H1 (cell line): ENCODE results near the gene MXD1. TPM values are rescaled to one million over a fixed set of nuclear protein-coding genes. Genes with fewer than 3 reads are reported as not detected.
A peak's percentile ranks its signal among the peaks of the same experiment; 100 is the strongest.

ENCODE experiments used
- CTCF ChIA-PET: fragments of 300-600 bp; sonication (Branson Sonifier 250); formaldehyde crosslinking; loops from one replicate; lab custom pipeline; 2021; ENCODE audit not compliant: partially characterized antibody; lab: Charles Lee
- POLR2A ChIA-PET: fragments of 300-600 bp; sonication (Branson Sonifier 250); formaldehyde crosslinking; loops from one replicate; lab custom pipeline; 2021; ENCODE audit warnings: inconsistent platforms; ENCODE audit not compliant: partially characterized antibody; lab: Charles Lee
- DNase-seq, 2 experiments: peaks; one replicate each; pipeline versions ENCODE4 v3.0.0 to v3.0.0-alpha.2; 2010 to 2022; ENCODE audit warnings: low spot score in 2 of 2, low read depth in 1 of 2, mixed read lengths in 1 of 2
- FAIRE-seq: peaks from 2 replicates; lab custom pipeline; 2011; peaks lifted over from hg19 to GRCh38; lab: Jason Lieb, UNC
- H2AFZ ChIP-seq: 2 replicates; pipeline ENCODE4 v1.8.1; 2012; ENCODE audit warnings: low read length, inconsistent platforms
- H2AK5ac ChIP-seq: 2 replicates; pipeline ENCODE4 v1.6.1; 2013; ENCODE audit warnings: low read depth, low read length
- H2BK120ac ChIP-seq: replicated peaks from 2 replicates; pipeline ENCODE3; 2013; ENCODE audit warnings: low read depth, low read length, inconsistent platforms
- H2BK12ac ChIP-seq: 2 replicates; pipeline ENCODE4 v1.6.1; 2013; ENCODE audit warnings: low read depth, low read length
- H2BK15ac ChIP-seq: 2 replicates; pipeline ENCODE4 v1.6.1; 2013; ENCODE audit warnings: low read length
- H2BK20ac ChIP-seq: 2 replicates; pipeline ENCODE4 v1.6.1; 2013; ENCODE audit warnings: low read length
- H2BK5ac ChIP-seq: 2 replicates; pipeline ENCODE4 v1.6.1; 2013; ENCODE audit warnings: low read depth, low read length
- H3K14ac ChIP-seq: 2 replicates; pipeline ENCODE4 v1.6.1; 2013; ENCODE audit warnings: inconsistent platforms; ENCODE audit not compliant: insufficient read length
- H3K18ac ChIP-seq: 2 replicates; pipeline ENCODE4 v1.6.1; 2013; ENCODE audit warnings: low read length; ENCODE audit errors: extremely low read depth
- H3K23ac ChIP-seq: 2 replicates; pipeline ENCODE4 v1.6.1; 2013; ENCODE audit warnings: inconsistent platforms; ENCODE audit not compliant: insufficient read length
- H3K23me2 ChIP-seq: 2 replicates; pipeline ENCODE4 v1.6.1; 2013; ENCODE audit warnings: low read depth, low read length
- H3K27ac ChIP-seq: 2 replicates; pipeline ENCODE4 v1.6.1; 2011; ENCODE audit warnings: low read depth, low read length, inconsistent platforms
- H3K27me3 ChIP-seq, 4 experiments: replicated peaks in 1 of 4; 1 replicate in 1 of 4; 2 replicates in 3 of 4; pipeline versions ENCODE4 v1.6.1 to v1.8.1; 2011 to 2013; ENCODE audit warnings: low read length in 3 of 4, mild to moderate bottlenecking in 3 of 4, inconsistent platforms in 2 of 4, mixed read lengths in 2 of 4, moderate library complexity in 1 of 4; ENCODE audit not compliant: control insufficient read depth in 3 of 4, insufficient read depth in 3 of 4; ENCODE audit errors: extremely low read depth in 1 of 4
- H3K36me3 ChIP-seq, 4 experiments: 2 replicates each; pipeline versions ENCODE4 v1.6.1 to v1.8.1; 2011 to 2013; ENCODE audit warnings: mild to moderate bottlenecking in 4 of 4, low read length in 3 of 4, moderate library complexity in 2 of 4, control low read depth in 1 of 4, inconsistent platforms in 1 of 4; ENCODE audit not compliant: insufficient read depth in 4 of 4, control insufficient read depth in 2 of 4
- H3K4ac ChIP-seq: replicated peaks from 2 replicates; pipeline ENCODE3; 2013; ENCODE audit warnings: low read length, low read depth, mixed read lengths, inconsistent platforms; ENCODE audit not compliant: insufficient read length
- H3K4me1 ChIP-seq, 4 experiments: replicated peaks in 1 of 4; 1 replicate in 1 of 4; 2 replicates in 3 of 4; pipeline versions ENCODE4 v1.6.1 to v1.8.1; 2011 to 2013; ENCODE audit warnings: low read length in 3 of 4, inconsistent platforms in 2 of 4, mixed read lengths in 1 of 4; ENCODE audit not compliant: insufficient read depth in 4 of 4, control insufficient read depth in 3 of 4
- H3K4me2 ChIP-seq, 2 experiments: 2 replicates each; pipeline versions ENCODE4 v1.6.1 to v1.8.1; 2011 to 2013; ENCODE audit warnings: low read depth in 2 of 2, low read length in 2 of 2, control low read depth in 1 of 2, inconsistent platforms in 1 of 2, mild to moderate bottlenecking in 1 of 2; ENCODE audit not compliant: insufficient read depth in 1 of 2
- H3K4me3 ChIP-seq, 4 experiments: fragments of 200-600, 300-600 bp in 1 of 4; sonication (generic), shearing (Covaris generic), sonication (Bioruptor Twin) in 1 of 4; 2 replicates each; pipeline versions ENCODE4 v1.5.1 to v1.8.1; 2011 to 2016; ENCODE audit warnings: low read length in 4 of 4, low read depth in 3 of 4, control low read depth in 2 of 4, inconsistent platforms in 2 of 4, mild to moderate bottlenecking in 2 of 4, mixed read lengths in 1 of 4, moderate library complexity in 1 of 4; ENCODE audit not compliant: insufficient read depth in 2 of 4; ENCODE audit errors: extremely low read depth in 1 of 4
- H3K56ac ChIP-seq: replicated peaks from 2 replicates; pipeline ENCODE3; 2013; ENCODE audit warnings: low read depth, mild to moderate bottlenecking, mixed read lengths, low read length, inconsistent platforms; ENCODE audit not compliant: insufficient read length
- H3K79me1 ChIP-seq: 2 replicates; pipeline ENCODE4 v1.6.1; 2013; ENCODE audit warnings: low read depth, low read length, control low read depth
- H3K79me2 ChIP-seq, 2 experiments: 2 replicates each; pipeline versions ENCODE4 v1.6.1 to v1.8.1; 2012 to 2013; ENCODE audit warnings: low read length in 2 of 2, mild to moderate bottlenecking in 2 of 2, inconsistent platforms in 1 of 2; ENCODE audit not compliant: insufficient read depth in 2 of 2, control insufficient read depth in 1 of 2
- H3K9ac ChIP-seq, 4 experiments: replicated peaks in 1 of 4; 1 replicate in 1 of 4; 2 replicates in 3 of 4; pipeline versions ENCODE4 v1.6.1 to v1.8.1; 2011 to 2013; ENCODE audit warnings: low read depth in 3 of 4, low read length in 3 of 4, control low read depth in 2 of 4, mild to moderate bottlenecking in 2 of 4, moderate library complexity in 2 of 4, inconsistent platforms in 1 of 4; ENCODE audit errors: extremely low read depth in 1 of 4
- H3K9me3 ChIP-seq, 2 experiments: 2 replicates each; pipeline versions ENCODE4 v1.6.1 to v1.8.1; 2012 to 2013; ENCODE audit warnings: mild to moderate bottlenecking in 2 of 2, moderate library complexity in 2 of 2, control low read depth in 1 of 2, inconsistent platforms in 1 of 2, low read depth in 1 of 2, low read length in 1 of 2, mixed read lengths in 1 of 2; ENCODE audit not compliant: insufficient read depth in 2 of 2
- H4K20me1 ChIP-seq, 2 experiments: replicated peaks in 1 of 2; 2 replicates each; pipeline versions ENCODE3 to v1.8.1; 2011 to 2013; ENCODE audit warnings: inconsistent platforms in 2 of 2, low read length in 2 of 2, mild to moderate bottlenecking in 1 of 2; ENCODE audit not compliant: insufficient read depth in 2 of 2, control insufficient read depth in 1 of 2
- H4K5ac ChIP-seq: 2 replicates; pipeline ENCODE4 v1.6.1; 2013; ENCODE audit warnings: low read length, low read depth, mixed read lengths, inconsistent platforms; ENCODE audit not compliant: insufficient read length
- H4K8ac ChIP-seq: 2 replicates; pipeline ENCODE4 v1.8.0; 2013; ENCODE audit warnings: mild to moderate bottlenecking, moderate library complexity, low read length, inconsistent platforms; ENCODE audit not compliant: insufficient read depth; ENCODE audit errors: extremely low read depth
- H4K91ac ChIP-seq: replicated peaks from 2 replicates; pipeline ENCODE3; 2013; ENCODE audit warnings: low read length, mixed read lengths, inconsistent platforms; ENCODE audit not compliant: insufficient read length
- ATF2 ChIP-seq: IDR thresholded peaks from 2 replicates; pipeline ENCODE4 v1.6.1; 2012; ENCODE audit warnings: low read length, inconsistent platforms
- ATF3 ChIP-seq: IDR thresholded peaks from 2 replicates; pipeline ENCODE4 v1.6.1; 2011; ENCODE audit warnings: low read depth, mild to moderate bottlenecking, low read length; ENCODE audit not compliant: insufficient read depth
- CEBPB ChIP-seq: IDR thresholded peaks from 2 replicates; pipeline ENCODE4 v1.6.1; 2012; ENCODE audit warnings: low read depth, low read length
- CTBP2 ChIP-seq: IDR thresholded peaks from 2 replicates; pipeline ENCODE4 v1.7.0; 2011; ENCODE audit warnings: borderline replicate concordance, mild to moderate bottlenecking, moderate library complexity, mixed read lengths, low read length; ENCODE audit not compliant: insufficient read depth, insufficient read length
- EGR1 ChIP-seq: IDR thresholded peaks from 2 replicates; pipeline ENCODE4 v1.6.1; 2011; ENCODE audit warnings: low read depth, low read length, borderline replicate concordance
- EZH2 ChIP-seq: fragments of 200-600 bp; sonication (generic); IDR thresholded peaks from 2 replicates; pipeline ENCODE4 v1.7.1; 2012; ENCODE audit warnings: low read depth, mild to moderate bottlenecking, moderate library complexity, low read length, inconsistent platforms; ENCODE audit not compliant: severe bottlenecking
- NANOG ChIP-seq: IDR thresholded peaks from 2 replicates; pipeline ENCODE4 v1.6.1; 2011; ENCODE audit warnings: low read length, low read depth, mild to moderate bottlenecking, inconsistent platforms; ENCODE audit not compliant: insufficient read depth, poor library complexity, severe bottlenecking
- SIN3A ChIP-seq, 2 experiments: IDR thresholded peaks in 1 of 2; conservative IDR thresholded peaks in 1 of 2; 2 replicates each; pipeline ENCODE4 v1.6.1; 2011 to 2012; ENCODE audit warnings: low read length in 2 of 2, improper control_type of control experiment in 1 of 2, low read depth in 1 of 2, mild to moderate bottlenecking in 1 of 2
- SP1 ChIP-seq: IDR thresholded peaks from 2 replicates; pipeline ENCODE4 v1.6.1; 2011; ENCODE audit warnings: low read depth, low read length
- TBP ChIP-seq: IDR thresholded peaks from 2 replicates; pipeline ENCODE4 v1.6.1; 2011; ENCODE audit warnings: low read depth, low read length, improper control_type of control experiment
- TCF12 ChIP-seq: IDR thresholded peaks from 2 replicates; pipeline ENCODE4 v1.6.1; 2011; ENCODE audit warnings: low read depth, mild to moderate bottlenecking, low read length
- WGBS, 2 experiments: shearing (Covaris generic) in 1 of 2; methylation state at CpG; one replicate each; pipeline versions ENCODE4 v1.1.6 to v1.1.7; 2013 to 2015; ENCODE audit warnings: low lambda C conversion rate in 2 of 2, mixed read lengths in 2 of 2, inconsistent platforms in 1 of 2, low coverage in 1 of 2, missing lambda C conversion rate in 1 of 2; ENCODE audit not compliant: insufficient replicate concordance in 2 of 2, insufficient coverage in 1 of 2, insufficient read length in 1 of 2; ENCODE audit errors: extremely low coverage in 1 of 2, missing lambda C conversion rate in 1 of 2; 5-methylcytosine and 5-hydroxymethylcytosine counted together
- polyA plus RNA-seq, 7 experiments: library from polyadenylated mRNA; depleted of rRNA in 3 of 7; stranded (reverse) in 5 of 7; unstranded in 2 of 7; fragments of >200 nt in 5 of 7; fragments of 200-250 nt in 2 of 7; gene quantifications; 1 replicate in 5 of 7; 2 replicates in 1 of 7; 4 replicates in 1 of 7; pipeline versions ENCODE4 v1.2.1 to v1.2.3, GENCODE V29; 2011 to 2013; ENCODE audit warnings: missing spikeins in 2 of 7, mixed read lengths in 2 of 7
- total RNA-seq: library from RNA; stranded (reverse); fragmentation: NEBNext Ultra II Directional; extraction: Animal tissue kit (Norgen Biotek cat#: 25700); gene quantifications from 2 replicates; pipeline ENCODE4 v1.2.1, GENCODE V29; 2021

MXD1 gene
- total and polyA plus RNA-seq, 2 of the 8 experiments (the other 6 are each of a cell fraction or from before 2014, with no cell fraction given): 1.6 to 2.6 TPM

- ChIA-PET CTCF (interaction anchor here (1.3 to 1.4 kb wide), 2 partner anchors 20 to 175 kb away, joined by 3 read pairs; no protein-coding TSS in a partner anchor), POLR2A (interaction anchor here (0.6 to 2.6 kb wide), 8 partner anchors 10 to 178 kb away, joined by 3 to 7 read pairs (median 4); no protein-coding TSS in a partner anchor)
- Histone ChIP-seq H3K56ac (no peak overlapping the region), H3K79me2 (no peaks in the 10 kb centered on the region), H2BK15ac (no peak overlapping the region), H3K14ac (no peak overlapping the region), H3K23ac (no peak overlapping the region), H4K20me1 (no peaks in the 10 kb centered on the region), H3K36me3 (no peaks in the 10 kb centered on the region), H3K4ac (no peak overlapping the region), H3K4me3 (no peak overlapping the region), H3K18ac (no peak overlapping the region), H3K4me1 (peaks cover 0 to 7% (median 0%) of the 10 kb centered on the region in 4 experiments; a peak in 1 of 7 replicates), H4K8ac (no peak overlapping the region), H3K4me2 (no peak overlapping the region), H2AFZ (no peak overlapping the region), H2AK5ac (no peak overlapping the region), H3K9me3 (no peaks in the 10 kb centered on the region), H3K79me1 (no peaks in the 10 kb centered on the region), H2BK12ac (no peak overlapping the region), H3K9ac (no peak overlapping the region), H2BK5ac (peak overlapping the region; percentile 3; the same call in 1 of the 2 replicates), H2BK20ac (no peak overlapping the region), H3K27ac (no peak overlapping the region), H4K5ac (no peak overlapping the region), H3K27me3 (no peaks in the 10 kb centered on the region), H3K23me2 (no peaks in the 10 kb centered on the region), H4K91ac (no peak overlapping the region), H2BK120ac (no peak overlapping the region)
- WGBS, 2 experiments: 94% methylated on average over 7 of the region's 7 CpGs; no CpG with 5 or more reads in 1 of the 2 experiments
- FAIRE-seq (no peak), DNase-seq (no peak)
- TF ChIP-seq TBP (no peak), SIN3A (conservative IDR thresholded peaks at IDR 0.05 in 1 of 2, IDR thresholded peaks at IDR 0.05 in 1 of 2; ENCODE audit: low read depth in 1 of 2, low read length in 2 of 2) (no peak), ATF3 (no peak), CTBP2 (no peak), ATF2 (no peak), NANOG (no peak), TCF12 (no peak), EZH2 (no peak), CEBPB (no peak), EGR1 (no peak), SP1 (no peak)
Observed at GRCh38 chr2:69964353-69964841, 49.5 kb downstream of the MXD1 start.
